Thymus (tissue), 11 donors: ENCODE data around the gene MYO7A. TPM values are rescaled to one million over a fixed set of nuclear protein-coding genes. Genes with fewer than 3 reads are reported as not detected.

Source experiments
- DNase-seq, 9 donors: peaks; one replicate each; pipeline ENCODE4 v3.0.0-alpha.2; 2013; ENCODE audit warnings: low spot score in 9 of 9, low read depth in 6 of 9, missing footprints in 1 of 9
- H3K27ac ChIP-seq, 2 donors: one replicate each; pipeline ENCODE4 v1.5.1; 2013; ENCODE audit warnings: control low read depth in 1 of 2, low read depth in 1 of 2, low read length in 1 of 2, mild to moderate bottlenecking in 1 of 2, moderate library complexity in 1 of 2
- H3K27me3 ChIP-seq, 2 donors: one replicate each; pipeline ENCODE4 v1.5.1; 2013; ENCODE audit warnings: low read length in 1 of 2; ENCODE audit not compliant: control insufficient read depth in 2 of 2, insufficient read depth in 1 of 2
- H3K36me3 ChIP-seq, 2 donors: one replicate each; pipeline ENCODE4 v1.5.1; 2013; ENCODE audit warnings: low read length in 1 of 2, mild to moderate bottlenecking in 1 of 2, moderate library complexity in 1 of 2; ENCODE audit not compliant: control insufficient read depth in 2 of 2, insufficient read depth in 2 of 2
- H3K4me1 ChIP-seq, 2 donors: one replicate each; pipeline ENCODE4 v1.5.1; 2013; ENCODE audit warnings: low read length in 2 of 2; ENCODE audit not compliant: control insufficient read depth in 2 of 2, insufficient read depth in 2 of 2
- H3K4me3 ChIP-seq, 2 donors: one replicate each; pipeline ENCODE4 v1.5.1; 2013; ENCODE audit warnings: low read length in 2 of 2, control low read depth in 1 of 2, mild to moderate bottlenecking in 1 of 2
- H3K9me3 ChIP-seq, 2 donors: one replicate each; pipeline ENCODE4 v1.5.1; 2013; ENCODE audit warnings: low read length in 1 of 2, mild to moderate bottlenecking in 1 of 2; ENCODE audit not compliant: control insufficient read depth in 2 of 2, insufficient read depth in 1 of 2
- WGBS: extraction: QIAGEN DNeasy Blood & Tissue Kit; methylation state at CpG from one replicate; pipeline ENCODE4 v1.1.7; 2013; 5-methylcytosine and 5-hydroxymethylcytosine counted together
- polyA plus RNA-seq: library from polyadenylated mRNA; stranded (reverse); fragments of 200-250 nt; gene quantifications from one replicate; pipeline ENCODE4 v1.2.3, GENCODE V29; 2013
- total RNA-seq: library from RNA; stranded (reverse); fragments of 120-200 nt; gene quantifications from one replicate; pipeline ENCODE4 v1.2.4, GENCODE V29; 2013
- donor health status: healthy.

MYO7A gene
- total and polyA plus RNA-seq, 2 donors: 1.5 to 7.6 TPM

- Histone ChIP-seq H3K4me3 (no peak overlapping the region), H3K9me3 (no peaks in the 10 kb centered on the region), H3K36me3 (no peaks in the 10 kb centered on the region), H3K4me1 (peaks cover 8 to 17% of the 10 kb centered on the region in 2 donors), H3K27ac (no peak overlapping the region), H3K27me3 (peaks cover 0 to 15% of the 10 kb centered on the region in 2 donors)
- 96% methylated on average over 8 of the region's 8 CpGs for WGBS
- no peak for DNase-seq
Measured at GRCh38 chr11:77124041-77124440, 4.0 kb upstream of the MYO7A start.

- Histone ChIP-seq H3K27ac (no peak overlapping the region), H3K4me1 (peaks cover 8 to 17% of the 10 kb centered on the region in 2 donors), H3K9me3 (no peaks in the 10 kb centered on the region), H3K36me3 (no peaks in the 10 kb centered on the region), H3K27me3 (peaks cover 0 to 15% of the 10 kb centered on the region in 2 donors), H3K4me3 (no peak overlapping the region)
- no peak for DNase-seq
- WGBS: 97% methylated on average over 6 of the region's 6 CpGs
Measured at GRCh38 chr11:77124488-77124887, 3.6 kb upstream of the MYO7A start.

- WGBS: 47% methylated on average over 6 of the region's 6 CpGs
- Histone ChIP-seq H3K4me3 (no peak overlapping the region), H3K27ac (no peak overlapping the region), H3K9me3 (no peaks in the 10 kb centered on the region), H3K27me3 (peaks cover 0 to 15% of the 10 kb centered on the region in 2 donors), H3K4me1 (peaks cover 8 to 17% of the 10 kb centered on the region in 2 donors), H3K36me3 (no peaks in the 10 kb centered on the region)
- DNase-seq: no peak
Measured at GRCh38 chr11:77125191-77125590, 2.9 kb upstream of the MYO7A start.

- no peaks in the 10 kb centered on the region for H3K36me3 ChIP-seq
- no peak overlapping the region for H3K27ac ChIP-seq
- peaks cover 0 to 15% of the 10 kb centered on the region in 2 donors for H3K27me3 ChIP-seq
- DNase-seq: no peak
- 95% methylated on average over 4 of the region's 4 CpGs for WGBS
- peaks cover 8 to 17% of the 10 kb centered on the region in 2 donors for H3K4me1 ChIP-seq
- no peaks in the 10 kb centered on the region for H3K9me3 ChIP-seq
- no peak overlapping the region for H3K4me3 ChIP-seq
Measured at GRCh38 chr11:77125695-77126094, 2.4 kb upstream of the MYO7A start.

GRCh38 chr11:77126156-77126775, 1.8 kb upstream of the MYO7A start:
- H3K27ac ChIP-seq: no peak overlapping the region
- WGBS: 93% methylated on average over 17 of the region's 17 CpGs
- DNase-seq: no peak
- peaks cover 8 to 17% of the 10 kb centered on the region in 2 donors for H3K4me1 ChIP-seq
- H3K9me3 ChIP-seq: no peaks in the 10 kb centered on the region
- peaks cover 0 to 15% of the 10 kb centered on the region in 2 donors for H3K27me3 ChIP-seq
- no peaks in the 10 kb centered on the region for H3K36me3 ChIP-seq
- H3K4me3 ChIP-seq: no peak overlapping the region

GRCh38 chr11:77126861-77127234, 1.2 kb upstream of the MYO7A start:
- Histone ChIP-seq H3K27ac (no peak overlapping the region), H3K4me1 (peaks cover 8 to 17% of the 10 kb centered on the region in 2 donors), H3K9me3 (no peaks in the 10 kb centered on the region), H3K27me3 (peaks cover 0 to 15% of the 10 kb centered on the region in 2 donors), H3K36me3 (no peaks in the 10 kb centered on the region), H3K4me3 (no peak overlapping the region)
- DNase-seq: no peak
- WGBS: 28% methylated on average over 10 of the region's 10 CpGs

GRCh38 chr11:77127235-77127911, 673 bp upstream of the MYO7A start:
- H3K27ac ChIP-seq: no peak overlapping the region
- H3K36me3 ChIP-seq: no peaks in the 10 kb centered on the region
- H3K9me3 ChIP-seq: no peaks in the 10 kb centered on the region
- peaks cover 0 to 15% of the 10 kb centered on the region in 2 donors for H3K27me3 ChIP-seq
- H3K4me1 ChIP-seq: peaks cover 8 to 17% of the 10 kb centered on the region in 2 donors
- WGBS: 8% methylated on average over 27 of the region's 27 CpGs
- H3K4me3 ChIP-seq: peak overlapping the region in 1 of 2 donors; percentile 33
- peak in 7 of 9 donors; percentile 19 to 66 (median 55) for DNase-seq

- WGBS: 95% methylated on average over 11 of the region's 11 CpGs
- no peak for DNase-seq
- H3K27me3 ChIP-seq: peaks cover 0 to 15% of the 10 kb centered on the region in 2 donors
- H3K9me3 ChIP-seq: no peaks in the 10 kb centered on the region
- peaks cover 8 to 17% of the 10 kb centered on the region in 2 donors for H3K4me1 ChIP-seq
- no peak overlapping the region for H3K27ac ChIP-seq
- no peak overlapping the region for H3K4me3 ChIP-seq
- no peaks in the 10 kb centered on the region for H3K36me3 ChIP-seq
Measured at GRCh38 chr11:77129069-77129841, 1.2 kb downstream of the MYO7A start.
